IMR-90 (cell line): ENCODE measurements around the gene MYO5A. TPM values are rescaled to one million over a fixed set of nuclear protein-coding genes. Genes with fewer than 3 reads are reported as not detected.

Experiments used
- ATAC-seq: fragments of 200-7000 bp; cut with Tn5 transposase; 2 replicates; pipeline ENCODE4 v1.9.1; 2020; ENCODE audit warnings: low read depth, mild to moderate bottlenecking, moderate library complexity
- BruUV-seq: library from RNA; stranded (reverse); fragments of 400-500 nt; replicated peaks from 2 replicates; lab custom pipeline; 2021; lab: Mats Ljungman, UMichigan
- CTCF ChIA-PET: fragments of 300-600 bp; formaldehyde crosslinking; extraction: SDS; loops from one replicate; lab custom pipeline; 2021; ENCODE audit warnings: antibody characterized with exemption; lab: Yijun Ruan, JAX
- POLR2A ChIA-PET: fragments of 300-600 bp; sonication (Branson Sonifier 250); formaldehyde crosslinking; loops from one replicate; lab custom pipeline; 2022; ENCODE audit warnings: antibody characterized with exemption; ENCODE audit not compliant: unreplicated experiment; lab: Charles Lee
- DNase-seq: peaks from one replicate; pipeline ENCODE4 v3.0.0; 2013
- H2AFZ ChIP-seq: replicated peaks from 2 replicates; pipeline ENCODE3; 2013; ENCODE audit warnings: low read length, mild to moderate bottlenecking; ENCODE audit not compliant: poor library complexity
- H2AK5ac ChIP-seq: 2 replicates; pipeline ENCODE4 v1.6.1; 2013; ENCODE audit warnings: low read depth, low read length, inconsistent platforms
- H2AK9ac ChIP-seq: replicated peaks from 2 replicates; pipeline ENCODE3; 2013; ENCODE audit warnings: mild to moderate bottlenecking, low read depth, low read length, moderate library complexity; ENCODE audit not compliant: poor library complexity
- H2BK120ac ChIP-seq: 2 replicates; pipeline ENCODE4 v1.6.1; 2013; ENCODE audit warnings: low read depth, low read length, inconsistent platforms
- H2BK15ac ChIP-seq: 3 replicates; pipeline ENCODE4 v1.6.1; 2013; ENCODE audit warnings: low read depth, low read length, inconsistent platforms
- H2BK20ac ChIP-seq: 2 replicates; pipeline ENCODE4 v1.6.1; 2013; ENCODE audit warnings: low read depth, mild to moderate bottlenecking, inconsistent platforms, low read length, moderate library complexity
- H2BK5ac ChIP-seq: 2 replicates; pipeline ENCODE4 v1.6.1; 2013; ENCODE audit warnings: mild to moderate bottlenecking, low read depth, low read length, inconsistent platforms; ENCODE audit not compliant: poor library complexity, severe bottlenecking
- H3K14ac ChIP-seq: replicated peaks from 2 replicates; pipeline ENCODE4 v1.6.1; 2013; ENCODE audit warnings: low read depth, low read length, inconsistent platforms
- H3K18ac ChIP-seq: 2 replicates; pipeline ENCODE4 v1.6.1; 2013; ENCODE audit warnings: low read depth, low read length, control low read depth
- H3K23ac ChIP-seq: 2 replicates; pipeline ENCODE4 v1.6.1; 2013; ENCODE audit warnings: low read depth, low read length, inconsistent platforms
- H3K27ac ChIP-seq: 2 replicates; pipeline ENCODE4 v1.5.1; 2013; ENCODE audit warnings: mild to moderate bottlenecking, control low read depth, low read length; ENCODE audit not compliant: insufficient read depth
- H3K27me3 ChIP-seq: 2 replicates; pipeline ENCODE4 v1.6.1; 2013; ENCODE audit warnings: low read length; ENCODE audit not compliant: control insufficient read depth, insufficient read depth
- H3K36me3 ChIP-seq: 2 replicates; pipeline ENCODE4 v1.6.1; 2013; ENCODE audit warnings: low read length, mixed read lengths; ENCODE audit not compliant: control insufficient read depth, insufficient read depth
- H3K4ac ChIP-seq: 2 replicates; pipeline ENCODE4 v1.6.1; 2013; ENCODE audit warnings: low read depth, low read length, inconsistent platforms
- H3K4me1 ChIP-seq: 2 replicates; pipeline ENCODE4 v1.6.1; 2013; ENCODE audit warnings: low read length, mixed read lengths; ENCODE audit not compliant: control insufficient read depth, insufficient read depth
- H3K4me2 ChIP-seq: 2 replicates; pipeline ENCODE4 v1.6.1; 2013; ENCODE audit warnings: low read depth, mild to moderate bottlenecking, control low read depth, low read length, moderate library complexity
- H3K4me3 ChIP-seq: 2 replicates; pipeline ENCODE4 v1.5.1; 2013; ENCODE audit warnings: low read depth, mild to moderate bottlenecking, control low read depth, low read length, moderate library complexity; ENCODE audit not compliant: insufficient read depth
- H3K56ac ChIP-seq: 2 replicates; pipeline ENCODE4 v1.6.1; 2013; ENCODE audit warnings: low read length, inconsistent platforms; ENCODE audit not compliant: insufficient read depth; ENCODE audit errors: extremely low read depth
- H3K79me1 ChIP-seq, 2 experiments: 2 replicates each; pipeline ENCODE4 v1.6.1; 2013; ENCODE audit warnings: low read length in 2 of 2, inconsistent platforms in 1 of 2, low read depth in 1 of 2
- H3K9ac ChIP-seq: 2 replicates; pipeline ENCODE4 v1.6.1; 2013; ENCODE audit warnings: low read depth, low read length, control low read depth
- H3K9me1 ChIP-seq: 2 replicates; pipeline ENCODE4 v1.6.1; 2013; ENCODE audit warnings: low read length, inconsistent platforms; ENCODE audit not compliant: insufficient read depth
- H3K9me3 ChIP-seq: 2 replicates; pipeline ENCODE4 v1.6.1; 2013; ENCODE audit warnings: low read length; ENCODE audit not compliant: control insufficient read depth, insufficient read depth
- H4K20me1 ChIP-seq: 2 replicates; pipeline ENCODE4 v1.6.1; 2013; ENCODE audit warnings: low read length, inconsistent platforms; ENCODE audit not compliant: insufficient read depth
- H4K5ac ChIP-seq: 2 replicates; pipeline ENCODE4 v1.6.1; 2013; ENCODE audit warnings: mild to moderate bottlenecking, low read depth, low read length, control low read depth
- H4K8ac ChIP-seq, 2 experiments: 2 replicates each; pipeline ENCODE4 v1.6.1; 2013; ENCODE audit warnings: low read depth in 2 of 2, low read length in 2 of 2, control low read depth in 1 of 2, inconsistent platforms in 1 of 2
- H4K91ac ChIP-seq: 2 replicates; pipeline ENCODE4 v1.6.1; 2013; ENCODE audit warnings: low read depth, low read length, inconsistent platforms; ENCODE audit not compliant: insufficient read depth
- BHLHE40 ChIP-seq: fragments of 150-350 bp; IDR thresholded peaks from 2 replicates; pipeline ENCODE4 v1.6.1; 2016; ENCODE audit warnings: mild to moderate bottlenecking, low read depth, low read length
- CEBPB ChIP-seq: IDR thresholded peaks from 2 replicates; pipeline ENCODE4 v1.6.1; 2012; ENCODE audit warnings: low read depth, low read length, improper control_type of control experiment
- CHD1 ChIP-seq: IDR thresholded peaks from 2 replicates; pipeline ENCODE4 v1.6.1; 2012; ENCODE audit warnings: low read depth, low read length, improper control_type of control experiment
- FOS ChIP-seq: fragments of 150-350 bp; IDR thresholded peaks from 2 replicates; pipeline ENCODE4 v1.6.1; 2016; ENCODE audit warnings: low read depth, low read length
- MAFK ChIP-seq: IDR thresholded peaks from 2 replicates; pipeline ENCODE4 v1.6.1; 2012; ENCODE audit warnings: low read depth, low read length, improper control_type of control experiment
- MAZ ChIP-seq: IDR thresholded peaks from 2 replicates; pipeline ENCODE4 v1.6.1; 2012; ENCODE audit warnings: low read depth, mild to moderate bottlenecking, low read length, improper control_type of control experiment, moderate library complexity, borderline replicate concordance
- MXI1 ChIP-seq: IDR thresholded peaks from 2 replicates; pipeline ENCODE4 v1.6.1; 2012; ENCODE audit warnings: low read depth, mild to moderate bottlenecking, low read length, moderate library complexity, borderline replicate concordance
- NFE2L2 ChIP-seq: fragments of 150-350 bp; IDR thresholded peaks from 2 replicates; pipeline ENCODE4 v1.6.1; 2016; ENCODE audit warnings: low read depth, mild to moderate bottlenecking, low read length
- POLR2A ChIP-seq: IDR thresholded peaks from 2 replicates; pipeline ENCODE4 v1.6.1; 2012; ENCODE audit warnings: mild to moderate bottlenecking, low read depth, low read length
- RAD21 ChIP-seq: IDR thresholded peaks from 2 replicates; pipeline ENCODE4 v1.6.1; 2012; ENCODE audit warnings: low read length, improper control_type of control experiment
- RCOR1 ChIP-seq: IDR thresholded peaks from 2 replicates; pipeline ENCODE4 v1.6.1; 2012; ENCODE audit warnings: mild to moderate bottlenecking, low read length, improper control_type of control experiment; ENCODE audit not compliant: insufficient replicate concordance
- RFX5 ChIP-seq: IDR thresholded peaks from 2 replicates; pipeline ENCODE4 v1.8.0; 2012; ENCODE audit warnings: low read depth, mild to moderate bottlenecking, low read length, moderate library complexity
- SMC3 ChIP-seq: fragments of 150-350 bp; IDR thresholded peaks from 2 replicates; pipeline ENCODE4 v1.6.1; 2016; ENCODE audit warnings: low read depth, mild to moderate bottlenecking, antibody characterized with exemption, low read length, moderate library complexity
- dilution Hi-C: fragments of 300-500 bp; cut with HindIII; formaldehyde crosslinking; loops from one replicate; pipeline ENCODE4 v1.14.3; 2018; ENCODE audit warnings: low sequenced_read_pairs; ENCODE audit not compliant: unreplicated experiment
- in situ Hi-C: fragments of 300-500 bp; cut with MboI; formaldehyde crosslinking; loops from 3 replicates; pipeline ENCODE4 v1.14.3; 2019; ENCODE audit warnings: low sequenced_read_pairs, inconsistent platforms, mixed read lengths
- intact Hi-C: fragments of 100-400 bp; cut with micrococcal nuclease; formaldehyde crosslinking; loops from 2 replicates; pipeline ENCODE4 v1.10.0; 2022
- polyA plus RNA-seq, 3 experiments: library from polyadenylated mRNA; depleted of rRNA; stranded (reverse); fragments of >200 nt; gene quantifications; 2 replicates each; pipeline ENCODE4 v1.2.3, GENCODE V29; 2012; ENCODE audit warnings: low replicate concordance in 1 of 3
- total RNA-seq: library from RNA; depleted of rRNA; stranded (reverse); fragments of >200 nt; gene quantifications from 2 replicates; pipeline ENCODE4 v1.2.3, GENCODE V29; 2012
- TF ChIP-seq, protein P1 (sequence below): fragments of 150-350 bp; IDR thresholded peaks from 2 replicates; pipeline ENCODE4 v1.6.1; 2016; ENCODE audit warnings: low read depth, mild to moderate bottlenecking, low read length, moderate library complexity, borderline replicate concordance
- TF ChIP-seq, protein P2 (sequence below): conservative IDR thresholded peaks from 2 replicates; pipeline ENCODE4 v1.5.1; 2012; ENCODE audit warnings: mild to moderate bottlenecking, low read depth, low read length, improper control_type of control experiment

MYO5A gene
- total and polyA plus RNA-seq, 2 of the 4 experiments (the other 2 are of a cell fraction): 19.4 to 69.2 TPM

DNA sequence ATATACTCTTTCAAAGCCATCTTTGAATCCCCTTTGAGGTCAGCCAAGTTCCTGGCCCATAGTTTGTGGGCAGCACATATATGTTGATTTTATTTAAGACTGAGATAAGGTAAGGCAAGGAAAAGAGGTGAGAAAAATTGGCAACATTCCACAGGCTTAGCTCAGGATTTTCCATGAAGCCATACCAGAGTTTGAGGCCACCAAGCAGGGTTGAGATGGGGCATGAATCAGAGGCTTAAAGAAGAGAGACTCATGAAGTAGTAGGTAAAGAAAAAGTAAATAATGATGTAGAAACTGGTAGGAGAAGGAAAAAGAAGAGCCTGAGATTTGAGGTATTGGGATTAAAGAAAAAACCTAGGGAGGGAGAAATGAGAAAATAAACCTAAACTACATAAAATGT is 89.2 kb downstream of the MYO5A start:
- Histone ChIP-seq H3K4me1 (peaks cover 10% of the 10 kb centered on the region), H3K14ac (no peak overlapping the region), H3K56ac (no peak overlapping the region), H3K4me2 (no peak overlapping the region), H4K5ac (no peak overlapping the region), H3K27me3 (no peaks in the 10 kb centered on the region), H3K23ac (no peak overlapping the region), H2AFZ (no peak overlapping the region), H2BK120ac (no peak overlapping the region), H2AK9ac (no peak overlapping the region), H3K9me1 (0 out of 2 replicates have a peak, but pooled peaks cover 7% of the 10 kb centered on the region), H3K9me3 (no peaks in the 10 kb centered on the region), H2BK15ac (no peak overlapping the region), H3K18ac (no peak overlapping the region), H2BK5ac (no peak overlapping the region), H3K9ac (no peak overlapping the region), H3K79me1 (peaks cover 7 to 34% of the 10 kb centered on the region in 2 experiments), H4K20me1 (no peaks in the 10 kb centered on the region; the same call in 1 of the 2 replicates), H3K36me3 (no peaks in the 10 kb centered on the region), H3K4ac (no peak overlapping the region), H3K4me3 (no peak overlapping the region), H2AK5ac (no peak overlapping the region), H3K27ac (no peak overlapping the region), H2BK20ac (no peak overlapping the region), H4K91ac (no peak overlapping the region), H4K8ac (no peak overlapping the region)
- ATAC-seq (no peak), DNase-seq (no peak)
- dilution Hi-C loops: no loop called here
- BruUV-seq: no TSS peak
- in situ Hi-C loops: no loop called here
- intact Hi-C loops: no loop called here
- POLR2A ChIA-PET: no interaction called here
- no peak for TF ChIP-seq MXI1
- no peak for TF ChIP-seq FOS
- TF ChIP-seq, protein P1, sequence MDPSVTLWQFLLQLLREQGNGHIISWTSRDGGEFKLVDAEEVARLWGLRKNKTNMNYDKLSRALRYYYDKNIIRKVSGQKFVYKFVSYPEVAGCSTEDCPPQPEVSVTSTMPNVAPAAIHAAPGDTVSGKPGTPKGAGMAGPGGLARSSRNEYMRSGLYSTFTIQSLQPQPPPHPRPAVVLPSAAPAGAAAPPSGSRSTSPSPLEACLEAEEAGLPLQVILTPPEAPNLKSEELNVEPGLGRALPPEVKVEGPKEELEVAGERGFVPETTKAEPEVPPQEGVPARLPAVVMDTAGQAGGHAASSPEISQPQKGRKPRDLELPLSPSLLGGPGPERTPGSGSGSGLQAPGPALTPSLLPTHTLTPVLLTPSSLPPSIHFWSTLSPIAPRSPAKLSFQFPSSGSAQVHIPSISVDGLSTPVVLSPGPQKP: no peak
- TF ChIP-seq, protein P2, sequence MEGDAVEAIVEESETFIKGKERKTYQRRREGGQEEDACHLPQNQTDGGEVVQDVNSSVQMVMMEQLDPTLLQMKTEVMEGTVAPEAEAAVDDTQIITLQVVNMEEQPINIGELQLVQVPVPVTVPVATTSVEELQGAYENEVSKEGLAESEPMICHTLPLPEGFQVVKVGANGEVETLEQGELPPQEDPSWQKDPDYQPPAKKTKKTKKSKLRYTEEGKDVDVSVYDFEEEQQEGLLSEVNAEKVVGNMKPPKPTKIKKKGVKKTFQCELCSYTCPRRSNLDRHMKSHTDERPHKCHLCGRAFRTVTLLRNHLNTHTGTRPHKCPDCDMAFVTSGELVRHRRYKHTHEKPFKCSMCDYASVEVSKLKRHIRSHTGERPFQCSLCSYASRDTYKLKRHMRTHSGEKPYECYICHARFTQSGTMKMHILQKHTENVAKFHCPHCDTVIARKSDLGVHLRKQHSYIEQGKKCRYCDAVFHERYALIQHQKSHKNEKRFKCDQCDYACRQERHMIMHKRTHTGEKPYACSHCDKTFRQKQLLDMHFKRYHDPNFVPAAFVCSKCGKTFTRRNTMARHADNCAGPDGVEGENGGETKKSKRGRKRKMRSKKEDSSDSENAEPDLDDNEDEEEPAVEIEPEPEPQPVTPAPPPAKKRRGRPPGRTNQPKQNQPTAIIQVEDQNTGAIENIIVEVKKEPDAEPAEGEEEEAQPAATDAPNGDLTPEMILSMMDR: no peak
- no peak for TF ChIP-seq SMC3
- TF ChIP-seq MAZ: no peak
- TF ChIP-seq MAFK: no peak
- TF ChIP-seq RFX5: no peak
- TF ChIP-seq NFE2L2: no peak
- no peak for TF ChIP-seq CHD1
- no peak for TF ChIP-seq BHLHE40
- TF ChIP-seq RAD21: no peak
- TF ChIP-seq POLR2A: no peak
- TF ChIP-seq CEBPB: no peak
- no peak for TF ChIP-seq RCOR1
- CTCF ChIA-PET: no interaction called here
